HG03196 (cell line): ENCODE measurements around the gene POMT1.

ENCODE experiments used
- ATAC-seq: cut with Tn5 transposase; IDR thresholded peaks from one replicate; pipeline ENCODE4 v1.9.1; 2021; ENCODE audit not compliant: unreplicated experiment

The POMT1 gene

DNA sequence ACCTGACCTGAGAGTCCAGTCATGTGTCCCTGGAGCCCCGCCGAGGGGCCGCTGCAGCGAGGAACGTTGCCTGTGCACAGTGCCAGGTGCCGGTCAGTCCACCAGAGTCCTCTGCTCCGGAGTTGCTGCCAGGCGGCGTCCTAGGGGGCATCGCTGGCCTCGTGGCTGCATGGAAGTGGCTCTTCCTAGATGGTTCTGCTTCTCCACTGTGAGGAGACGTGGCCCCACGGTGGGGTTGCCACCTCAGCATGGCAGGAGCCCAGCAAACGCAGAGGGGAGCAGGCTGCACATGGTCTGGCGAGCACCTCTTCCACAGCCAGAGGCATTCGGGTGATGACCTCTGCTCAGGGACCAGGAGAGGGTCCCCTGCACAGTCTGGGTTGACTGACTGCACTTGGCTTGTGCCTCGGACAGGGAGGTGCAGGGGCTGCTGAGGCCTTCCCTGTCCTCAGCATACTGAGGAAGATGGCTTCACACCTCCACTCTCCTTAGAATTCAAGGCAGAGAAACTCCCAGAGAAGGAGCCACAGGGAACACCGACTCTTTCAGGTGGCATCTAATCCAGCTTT, 25.9 kb upstream of the POMT1 start:
- no peak for ATAC-seq

DNA sequence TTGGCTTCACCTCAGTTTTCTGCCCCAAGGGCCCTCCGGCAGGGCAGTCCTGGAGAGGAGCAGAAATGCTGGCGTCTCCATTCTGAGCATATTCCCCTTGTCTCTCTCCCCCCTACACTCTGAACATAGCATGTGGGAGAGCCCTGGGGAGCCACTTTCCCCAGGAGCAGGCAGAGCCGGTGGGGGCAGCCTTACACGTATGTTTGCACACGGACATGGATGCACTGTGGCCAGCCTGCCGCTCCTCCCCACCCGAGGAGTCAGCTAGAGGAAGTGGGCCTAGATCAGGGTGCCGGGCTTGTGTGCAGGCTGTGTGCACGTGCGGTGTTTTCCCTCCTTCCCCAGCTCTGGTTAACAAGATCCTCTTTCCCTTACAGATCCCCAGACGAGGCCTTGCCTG, 25.4 kb upstream of the POMT1 start:
- ATAC-seq = no peak

- ATAC-seq = no peak
Observed at GRCh38 chr9:131477816-131478419, 24.8 kb upstream of the POMT1 start.

DNA sequence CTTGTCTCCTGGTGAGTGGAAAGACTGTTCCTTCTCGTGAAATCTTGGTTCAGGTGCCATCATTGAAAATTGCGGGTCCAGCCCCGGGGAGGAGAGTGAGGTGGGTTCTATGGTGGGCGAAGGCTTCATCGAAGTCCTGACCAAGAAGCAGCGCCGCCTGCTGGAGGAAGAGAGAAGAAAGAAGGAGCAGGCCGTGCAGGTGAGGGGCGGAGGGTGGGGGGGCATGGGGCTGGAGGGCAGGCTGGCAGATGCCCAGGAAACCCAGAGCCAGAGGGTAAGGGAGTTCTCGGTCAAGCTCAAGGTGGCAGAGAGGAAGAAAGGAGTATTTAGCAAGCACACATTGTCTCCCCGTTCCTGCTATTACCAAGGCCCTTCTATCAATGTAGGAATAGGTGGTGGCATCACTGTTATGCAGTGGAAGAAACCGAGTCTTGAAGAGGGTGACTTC, 24.3 kb upstream of the POMT1 start:
- ATAC-seq = no peak

DNA sequence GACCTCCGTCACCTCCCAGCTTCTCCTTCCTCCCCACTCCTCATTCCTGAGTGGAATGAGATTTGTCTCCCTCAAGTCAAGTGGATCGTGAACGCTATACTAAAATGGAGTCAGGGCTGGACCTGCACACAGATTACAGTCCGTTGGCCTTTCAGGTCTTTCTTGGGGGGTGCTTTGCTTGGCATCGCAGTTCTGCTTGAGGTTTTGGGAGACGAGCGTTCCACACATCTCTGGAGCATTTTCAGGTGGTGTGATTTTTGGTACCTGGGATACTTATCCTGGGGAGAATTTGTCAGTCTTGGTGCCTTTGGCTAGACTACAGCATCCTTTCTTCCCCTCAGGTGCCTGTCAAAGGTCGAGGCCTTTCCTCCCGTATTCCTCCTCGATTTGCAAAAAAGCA, 23.8 kb upstream of the POMT1 start:
- no peak for ATAC-seq

GRCh38 chr9:131480258-131480657, 22.5 kb upstream of the POMT1 start:
- no peak for ATAC-seq

GRCh38 chr9:131481441-131482342, 21.0 kb upstream of the POMT1 start:
- ATAC-seq = no peak

DNA sequence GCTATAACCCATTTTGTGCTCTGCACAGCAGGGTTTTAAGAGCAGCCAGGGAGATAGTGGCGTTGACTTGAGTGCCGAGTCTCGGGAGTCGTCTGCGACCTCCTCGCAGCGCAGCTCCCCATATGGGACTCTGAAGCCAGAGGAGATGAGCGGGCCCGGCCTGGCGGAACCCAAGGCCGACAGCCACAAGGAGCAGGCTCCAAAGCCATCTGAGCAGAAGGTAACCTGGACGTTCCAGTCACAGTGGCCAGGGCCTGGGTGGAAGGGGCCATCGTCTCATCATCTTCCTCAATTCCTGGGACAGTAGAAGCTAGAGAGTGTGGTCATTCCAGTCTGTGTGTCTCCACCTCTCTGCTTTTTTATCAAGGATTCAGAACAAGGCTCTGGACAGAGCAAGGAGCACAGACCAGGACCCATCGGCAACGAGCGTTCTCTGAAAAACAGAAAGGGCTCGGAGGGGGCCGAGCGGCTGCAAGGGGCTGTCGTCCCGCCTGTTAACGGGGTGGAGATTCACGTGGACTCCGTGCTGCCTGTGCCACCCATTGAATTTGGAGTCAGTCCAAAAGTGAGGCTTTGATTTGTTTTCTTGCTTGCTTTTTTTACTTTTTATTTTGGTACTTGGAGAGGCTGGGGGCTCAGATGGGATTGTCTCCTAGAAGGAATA, 20.2 kb upstream of the POMT1 start:
- no peak for ATAC-seq

GRCh38 chr9:131483319-131484050, 19.2 kb upstream of the POMT1 start:
- no peak for ATAC-seq

DNA sequence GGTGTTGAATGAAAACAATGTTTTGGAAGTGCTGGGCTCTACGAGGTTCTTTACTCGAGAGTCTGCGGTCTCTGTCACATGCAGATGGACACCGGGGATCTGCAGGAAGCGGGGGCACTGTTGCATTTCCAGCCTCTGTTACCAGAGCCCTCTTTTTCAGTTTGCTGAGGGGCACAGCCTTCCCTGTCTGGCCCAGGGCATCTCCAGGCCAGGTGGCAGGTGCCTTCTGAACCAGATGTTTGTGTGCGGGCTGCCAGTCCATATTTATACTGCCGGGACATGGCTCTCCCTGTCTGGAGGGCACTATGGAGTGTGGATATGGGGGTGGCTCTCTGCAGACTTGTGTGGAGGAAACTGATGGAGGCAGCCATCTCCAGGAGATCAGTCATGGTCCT, 18.7 kb upstream of the POMT1 start:
- no peak for ATAC-seq

GRCh38 chr9:131484560-131485185, 18.0 kb upstream of the POMT1 start:
- no peak for ATAC-seq

DNA sequence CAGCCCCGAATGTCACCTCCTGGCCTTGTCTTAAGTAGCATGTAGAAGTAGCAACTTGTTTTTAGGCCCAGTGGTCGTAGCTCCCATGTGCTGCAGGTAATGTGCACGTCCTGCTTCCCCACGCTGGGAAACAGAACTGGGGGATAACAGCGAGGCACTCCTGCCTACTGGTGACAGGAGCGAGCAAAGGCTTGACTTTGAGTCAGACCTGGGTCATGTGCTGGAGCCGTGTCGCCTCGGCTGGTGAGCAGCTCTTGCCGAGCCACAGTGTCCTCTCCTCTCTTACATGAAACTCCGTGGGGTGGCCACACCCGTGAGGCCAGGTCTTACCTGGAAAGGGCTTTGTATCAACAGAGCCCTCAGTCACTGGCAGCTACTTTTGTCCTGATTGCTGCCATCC, 17.5 kb upstream of the POMT1 start:
- no peak for ATAC-seq

- no peak for ATAC-seq
Observed at GRCh38 chr9:131485728-131486422, 16.8 kb upstream of the POMT1 start.

GRCh38 chr9:131487001-131487400, 15.7 kb upstream of the POMT1 start:
- no peak for ATAC-seq

GRCh38 chr9:131487621-131488031, 15.1 kb upstream of the POMT1 start:
- ATAC-seq = no peak

DNA sequence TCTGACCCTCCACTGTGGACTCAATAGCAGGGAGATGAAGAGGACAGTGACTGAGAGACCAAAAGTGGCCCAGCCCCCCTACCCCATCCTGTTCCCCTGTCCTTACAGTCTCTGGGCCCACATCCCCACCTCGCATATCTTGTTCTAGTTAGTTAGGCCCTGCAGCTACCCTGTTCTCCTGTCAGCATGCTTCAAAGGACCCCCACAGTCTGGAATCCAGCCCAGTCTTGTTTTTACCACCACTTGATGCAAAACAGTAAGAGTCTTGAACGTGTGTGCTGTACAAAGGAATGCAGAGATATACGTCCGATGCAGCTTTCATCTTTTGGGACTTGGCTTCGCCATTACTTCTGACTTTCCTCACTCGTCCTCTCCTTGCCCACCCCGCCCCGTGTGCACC, 12.2 kb upstream of the POMT1 start:
- no peak for ATAC-seq

- no peak for ATAC-seq
Observed at GRCh38 chr9:131491001-131491710, 11.6 kb upstream of the POMT1 start.

- no peak for ATAC-seq
Observed at GRCh38 chr9:131492070-131492469, 10.6 kb upstream of the POMT1 start.

- ATAC-seq = no peak
Observed at GRCh38 chr9:131494296-131494870, 8.3 kb upstream of the POMT1 start.
